Measurements from ENCODE around the gene VGLL2.
"Not testable (repeated sequence)": the region's sequence is repeated elsewhere in the genome, so short reads cannot be mapped to it uniquely, and the experiment has no call there.

VGLL2 gene

GRCh38 chr6:117265410-117266256 lies at the start of gene VGLL2:
TSS of gene VGLL2 (plus strand) at chr6:117265558. CDS start at chr6:117265764, 206 bp downstream.
- DNase-seq (ENCODE audit: low read depth in 1 of 2, low spot score in 1 of 2), result no peak

- no peak for DNase-seq (ENCODE audit: low read depth in 1 of 2, low spot score in 1 of 2)
These were observed 42.5 kb upstream of the VGLL2 start for GRCh38 chr6:117222861-117223260.

- DNase-seq (ENCODE audit: low read depth in 1 of 2, low spot score in 1 of 2), result no peak
These were observed 38.6 kb upstream of the VGLL2 start for GRCh38 chr6:117226778-117227177.

GRCh38 chr6:117227245-117227962 lies 38.0 kb upstream of the VGLL2 start:
- DNase-seq (ENCODE audit: low read depth in 1 of 2, low spot score in 1 of 2), result no peak

GRCh38 chr6:117228202-117228601 lies 37.2 kb upstream of the VGLL2 start:
- no peak for DNase-seq (ENCODE audit: low read depth in 1 of 2, low spot score in 1 of 2)

GRCh38 chr6:117229870-117230269 lies 35.5 kb upstream of the VGLL2 start:
- DNase-seq (ENCODE audit: low read depth in 1 of 2, low spot score in 1 of 2), result no peak

GRCh38 chr6:117231466-117231865 lies 33.9 kb upstream of the VGLL2 start:
- no peak for DNase-seq (ENCODE audit: low read depth in 1 of 2, low spot score in 1 of 2)

GRCh38 chr6:117232196-117232595 lies 33.2 kb upstream of the VGLL2 start:
- DNase-seq (ENCODE audit: low read depth in 1 of 2, low spot score in 1 of 2), result no peak

- no peak for DNase-seq (ENCODE audit: low read depth in 1 of 2, low spot score in 1 of 2)
These were observed 32.2 kb upstream of the VGLL2 start for GRCh38 chr6:117233145-117233544.

GRCh38 chr6:117237561-117237960 lies 27.8 kb upstream of the VGLL2 start:
- no peak for DNase-seq (ENCODE audit: low read depth in 1 of 2, low spot score in 1 of 2)

- DNase-seq (ENCODE audit: low read depth in 1 of 2, low spot score in 1 of 2), result not testable (repeated sequence)
These were observed 20.8 kb upstream of the VGLL2 start for GRCh38 chr6:117244571-117244970.

GRCh38 chr6:117244979-117245378 lies 20.4 kb upstream of the VGLL2 start:
- not testable (repeated sequence) for DNase-seq (ENCODE audit: low read depth in 1 of 2, low spot score in 1 of 2)

GRCh38 chr6:117253785-117254184 lies 11.6 kb upstream of the VGLL2 start:
- DNase-seq (ENCODE audit: low read depth in 1 of 2, low spot score in 1 of 2), result no peak

- DNase-seq (ENCODE audit: low read depth in 1 of 2, low spot score in 1 of 2), result no peak
These were observed 2.6 kb upstream of the VGLL2 start for GRCh38 chr6:117262799-117263198.

- DNase-seq (ENCODE audit: low read depth in 1 of 2, low spot score in 1 of 2), result no peak
These were observed 1.9 kb upstream of the VGLL2 start for GRCh38 chr6:117263353-117263927.

- DNase-seq (ENCODE audit: low read depth in 1 of 2, low spot score in 1 of 2), result no peak
These were observed 1.0 kb upstream of the VGLL2 start for GRCh38 chr6:117264369-117264691.

- no peak for DNase-seq (ENCODE audit: low read depth in 1 of 2, low spot score in 1 of 2)
These were observed 507 bp upstream of the VGLL2 start for GRCh38 chr6:117264692-117265409.

- no peak for DNase-seq (ENCODE audit: low read depth in 1 of 2, low spot score in 1 of 2)
These were observed 1.1 kb downstream of the VGLL2 start for GRCh38 chr6:117266257-117267053.

GRCh38 chr6:117267054-117267347 lies 1.6 kb downstream of the VGLL2 start:
- no peak for DNase-seq (ENCODE audit: low read depth in 1 of 2, low spot score in 1 of 2)

- no peak for DNase-seq (ENCODE audit: low read depth in 1 of 2, low spot score in 1 of 2)
These were observed 2.6 kb downstream of the VGLL2 start for GRCh38 chr6:117267766-117268534.

Data from activated CD4-positive, alpha-beta T cell treated with anti-CD3 and anti-CD28 coated beads, Interleukin-2, amount 50 U/mL, for 24 hours (primary cell).